ENCODE results near the gene RGL4.

DNA sequence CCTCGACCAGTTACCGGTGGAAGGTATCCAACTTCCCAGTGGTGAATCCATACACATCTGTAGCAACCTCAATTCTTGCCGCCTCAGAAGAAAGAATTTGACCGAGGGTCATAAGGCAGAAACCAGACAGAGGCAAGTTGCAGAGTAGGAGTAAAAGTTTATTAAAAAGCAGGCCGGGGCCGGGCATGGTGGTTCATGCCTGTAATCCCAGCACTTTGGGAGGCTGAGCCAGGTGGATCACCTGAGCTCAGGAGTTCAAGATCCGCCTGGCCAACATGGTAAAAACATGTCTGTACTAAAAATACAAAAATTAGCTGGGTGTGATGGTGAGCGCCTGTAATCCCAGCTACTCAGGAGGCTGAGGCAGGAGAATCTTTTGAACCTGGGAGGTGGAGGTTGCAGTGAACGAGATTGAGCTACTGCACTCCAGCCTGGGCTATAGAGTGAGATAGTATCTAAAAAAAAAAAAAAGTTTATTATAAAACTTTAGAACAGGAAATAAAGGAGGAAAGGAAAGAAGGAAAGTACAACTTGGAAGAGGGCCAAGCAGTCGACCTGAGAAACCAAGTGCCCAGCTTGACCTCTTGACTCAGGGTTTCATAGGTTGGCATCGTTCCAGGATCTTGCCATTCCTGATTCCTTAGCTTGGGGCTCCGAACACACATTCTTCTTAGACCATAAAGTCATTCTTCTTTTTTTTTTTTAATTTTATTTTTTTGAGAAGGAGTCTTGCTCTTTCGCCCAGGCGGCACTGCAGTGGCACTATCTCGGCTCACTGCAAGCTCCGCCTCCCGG is 27.8 kb downstream of the RGL4 start:
- TF ChIP-seq, protein P1, sequence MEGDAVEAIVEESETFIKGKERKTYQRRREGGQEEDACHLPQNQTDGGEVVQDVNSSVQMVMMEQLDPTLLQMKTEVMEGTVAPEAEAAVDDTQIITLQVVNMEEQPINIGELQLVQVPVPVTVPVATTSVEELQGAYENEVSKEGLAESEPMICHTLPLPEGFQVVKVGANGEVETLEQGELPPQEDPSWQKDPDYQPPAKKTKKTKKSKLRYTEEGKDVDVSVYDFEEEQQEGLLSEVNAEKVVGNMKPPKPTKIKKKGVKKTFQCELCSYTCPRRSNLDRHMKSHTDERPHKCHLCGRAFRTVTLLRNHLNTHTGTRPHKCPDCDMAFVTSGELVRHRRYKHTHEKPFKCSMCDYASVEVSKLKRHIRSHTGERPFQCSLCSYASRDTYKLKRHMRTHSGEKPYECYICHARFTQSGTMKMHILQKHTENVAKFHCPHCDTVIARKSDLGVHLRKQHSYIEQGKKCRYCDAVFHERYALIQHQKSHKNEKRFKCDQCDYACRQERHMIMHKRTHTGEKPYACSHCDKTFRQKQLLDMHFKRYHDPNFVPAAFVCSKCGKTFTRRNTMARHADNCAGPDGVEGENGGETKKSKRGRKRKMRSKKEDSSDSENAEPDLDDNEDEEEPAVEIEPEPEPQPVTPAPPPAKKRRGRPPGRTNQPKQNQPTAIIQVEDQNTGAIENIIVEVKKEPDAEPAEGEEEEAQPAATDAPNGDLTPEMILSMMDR (IDR thresholded peaks at IDR 0.05), result no peak
- TF ChIP-seq POLR2A (IDR thresholded peaks at IDR 0.05), result no peak
